Measurements from ENCODE around the gene DUSP15.

The DUSP15 gene

DNA sequence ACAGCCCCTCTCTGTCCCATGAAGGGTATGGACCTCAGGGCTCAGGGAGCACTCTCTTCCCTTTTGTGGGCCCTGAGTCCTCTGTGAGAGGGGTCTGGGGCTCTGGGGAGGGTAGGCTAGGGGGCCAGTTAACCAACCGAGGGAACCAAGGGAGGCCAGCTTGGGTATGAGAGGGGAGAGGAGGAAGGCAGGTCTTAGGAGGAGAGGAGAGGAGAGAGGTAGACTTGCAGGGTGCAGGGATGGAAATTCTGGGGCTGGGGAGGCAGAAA lies 720 bp downstream of the DUSP15 start:
- Histone ChIP-seq H3K4me3 (IDR thresholded peaks at IDR 0.05; ENCODE audit: insufficient read depth, low read depth, low read length) (no peak overlapping the region), H2AFZ (ENCODE audit: low read depth) (peak overlapping the region; percentile 39; the same call in 1 of the 2 replicates), H3K4me2 (peak overlapping the region; percentile 50; the same call in 1 of the 2 replicates), H3K9ac (no peak overlapping the region), H3K27me3 (ENCODE audit: insufficient read depth, low read depth) (peaks cover 64% of the 10 kb centered on the region), H3K79me2 (ENCODE audit: insufficient read depth, low read depth) (no peaks in the 10 kb centered on the region), H4K20me1 (ENCODE audit: insufficient read depth) (no peaks in the 10 kb centered on the region), H3K27ac (no peak overlapping the region), H3K4me1 (ENCODE audit: low read depth, poor library complexity, severe bottlenecking) (peaks cover 3% of the 10 kb centered on the region), H3K36me3 (ENCODE audit: insufficient read depth) (no peaks in the 10 kb centered on the region)
- TF ChIP-seq, protein P1, sequence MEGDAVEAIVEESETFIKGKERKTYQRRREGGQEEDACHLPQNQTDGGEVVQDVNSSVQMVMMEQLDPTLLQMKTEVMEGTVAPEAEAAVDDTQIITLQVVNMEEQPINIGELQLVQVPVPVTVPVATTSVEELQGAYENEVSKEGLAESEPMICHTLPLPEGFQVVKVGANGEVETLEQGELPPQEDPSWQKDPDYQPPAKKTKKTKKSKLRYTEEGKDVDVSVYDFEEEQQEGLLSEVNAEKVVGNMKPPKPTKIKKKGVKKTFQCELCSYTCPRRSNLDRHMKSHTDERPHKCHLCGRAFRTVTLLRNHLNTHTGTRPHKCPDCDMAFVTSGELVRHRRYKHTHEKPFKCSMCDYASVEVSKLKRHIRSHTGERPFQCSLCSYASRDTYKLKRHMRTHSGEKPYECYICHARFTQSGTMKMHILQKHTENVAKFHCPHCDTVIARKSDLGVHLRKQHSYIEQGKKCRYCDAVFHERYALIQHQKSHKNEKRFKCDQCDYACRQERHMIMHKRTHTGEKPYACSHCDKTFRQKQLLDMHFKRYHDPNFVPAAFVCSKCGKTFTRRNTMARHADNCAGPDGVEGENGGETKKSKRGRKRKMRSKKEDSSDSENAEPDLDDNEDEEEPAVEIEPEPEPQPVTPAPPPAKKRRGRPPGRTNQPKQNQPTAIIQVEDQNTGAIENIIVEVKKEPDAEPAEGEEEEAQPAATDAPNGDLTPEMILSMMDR (conservative IDR thresholded peaks at IDR 0.05; ENCODE audit: low read depth, low read length) = no peak

DNA sequence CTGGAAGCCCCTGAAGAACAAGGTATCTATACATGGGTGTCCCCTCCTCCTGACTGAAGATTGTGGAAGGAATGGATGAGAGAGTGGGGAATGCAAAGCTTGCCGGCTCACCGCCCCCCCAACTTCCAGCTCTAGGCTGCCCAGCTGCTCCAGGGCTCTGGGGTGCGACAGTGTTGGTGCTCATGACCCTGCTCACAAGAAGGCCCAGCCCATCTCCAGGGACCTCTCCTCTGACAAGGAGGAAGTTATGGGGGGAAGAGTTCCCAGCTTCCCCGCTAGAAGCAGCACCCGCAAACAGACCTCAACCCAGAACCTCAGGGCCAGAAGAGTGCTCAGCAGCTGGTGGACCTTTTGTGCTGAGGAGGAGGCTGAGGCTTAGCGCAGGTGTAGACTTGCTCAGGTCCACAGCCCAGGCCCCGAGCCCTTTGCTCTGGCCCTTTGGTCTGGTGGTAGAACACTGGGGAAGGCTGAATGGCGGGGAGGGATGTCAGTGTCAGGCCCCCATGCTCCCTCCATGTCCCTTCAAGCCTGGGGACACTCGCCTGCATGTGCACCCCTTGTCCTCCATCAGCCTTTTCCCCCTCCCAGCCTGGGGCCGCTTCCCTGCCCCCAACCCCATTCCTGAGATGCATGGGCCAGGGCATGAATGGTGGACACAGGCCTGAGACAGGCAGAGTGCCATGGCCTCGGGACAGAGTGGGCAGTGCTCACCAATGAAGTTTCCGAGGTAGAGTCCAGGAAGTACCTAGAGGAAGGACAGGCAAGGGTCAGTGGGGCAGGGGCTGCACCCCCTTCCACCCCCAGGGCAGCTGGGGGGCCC lies 1.3 kb downstream of the DUSP15 start:
- TF ChIP-seq, protein P1 (conservative IDR thresholded peaks at IDR 0.05; ENCODE audit: low read depth, low read length) = no peak
- Histone ChIP-seq H3K4me2 (no peak overlapping the region; the same call in 1 of the 2 replicates), H3K36me3 (ENCODE audit: insufficient read depth) (no peaks in the 10 kb centered on the region), H3K9ac (no peak overlapping the region), H4K20me1 (ENCODE audit: insufficient read depth) (no peaks in the 10 kb centered on the region), H2AFZ (ENCODE audit: low read depth) (no peak overlapping the region), H3K4me1 (ENCODE audit: low read depth, poor library complexity, severe bottlenecking) (peaks cover 3% of the 10 kb centered on the region), H3K27ac (no peak overlapping the region), H3K79me2 (ENCODE audit: insufficient read depth, low read depth) (no peaks in the 10 kb centered on the region), H3K4me3 (IDR thresholded peaks at IDR 0.05; ENCODE audit: insufficient read depth, low read depth, low read length) (no peak overlapping the region), H3K27me3 (ENCODE audit: insufficient read depth, low read depth) (peaks cover 64% of the 10 kb centered on the region)

DNA sequence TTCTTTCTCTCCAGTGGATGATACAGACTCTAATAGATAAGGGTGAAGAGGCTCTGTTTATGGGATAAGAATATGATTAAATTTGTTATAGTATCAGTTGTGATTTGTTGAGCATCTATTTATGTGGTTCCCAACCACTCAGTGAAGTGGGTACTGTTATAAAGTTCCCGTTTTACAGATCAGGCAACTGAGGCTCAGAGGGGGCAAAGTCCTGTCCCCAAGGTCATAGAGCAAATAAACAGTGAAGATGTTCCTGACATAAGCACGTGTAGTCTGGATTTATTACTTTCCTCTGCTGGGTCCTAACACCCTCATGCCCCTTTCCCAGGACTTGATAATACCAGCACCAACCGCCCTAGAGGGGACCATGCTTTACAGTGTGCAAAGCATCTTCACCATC lies 4.1 kb downstream of the DUSP15 start:
- H3K4me1 ChIP-seq (ENCODE audit: low read depth, poor library complexity, severe bottlenecking) = peaks cover 3% of the 10 kb centered on the region
- no peak overlapping the region for H2AFZ ChIP-seq (ENCODE audit: low read depth)
- no peaks in the 10 kb centered on the region for H3K79me2 ChIP-seq (ENCODE audit: insufficient read depth, low read depth)
- H3K4me3 ChIP-seq (IDR thresholded peaks at IDR 0.05; ENCODE audit: insufficient read depth, low read depth, low read length) = no peak overlapping the region
- H3K36me3 ChIP-seq (ENCODE audit: insufficient read depth) = no peaks in the 10 kb centered on the region
- TF ChIP-seq, protein P1 (conservative IDR thresholded peaks at IDR 0.05; ENCODE audit: low read depth, low read length) = no peak
- H3K27ac ChIP-seq = no peak overlapping the region
- no peaks in the 10 kb centered on the region for H4K20me1 ChIP-seq (ENCODE audit: insufficient read depth)
- H3K9ac ChIP-seq = no peak overlapping the region
- peaks cover 49% of the 10 kb centered on the region for H3K27me3 ChIP-seq (ENCODE audit: insufficient read depth, low read depth)
- H3K4me2 ChIP-seq = no peak overlapping the region

DNA sequence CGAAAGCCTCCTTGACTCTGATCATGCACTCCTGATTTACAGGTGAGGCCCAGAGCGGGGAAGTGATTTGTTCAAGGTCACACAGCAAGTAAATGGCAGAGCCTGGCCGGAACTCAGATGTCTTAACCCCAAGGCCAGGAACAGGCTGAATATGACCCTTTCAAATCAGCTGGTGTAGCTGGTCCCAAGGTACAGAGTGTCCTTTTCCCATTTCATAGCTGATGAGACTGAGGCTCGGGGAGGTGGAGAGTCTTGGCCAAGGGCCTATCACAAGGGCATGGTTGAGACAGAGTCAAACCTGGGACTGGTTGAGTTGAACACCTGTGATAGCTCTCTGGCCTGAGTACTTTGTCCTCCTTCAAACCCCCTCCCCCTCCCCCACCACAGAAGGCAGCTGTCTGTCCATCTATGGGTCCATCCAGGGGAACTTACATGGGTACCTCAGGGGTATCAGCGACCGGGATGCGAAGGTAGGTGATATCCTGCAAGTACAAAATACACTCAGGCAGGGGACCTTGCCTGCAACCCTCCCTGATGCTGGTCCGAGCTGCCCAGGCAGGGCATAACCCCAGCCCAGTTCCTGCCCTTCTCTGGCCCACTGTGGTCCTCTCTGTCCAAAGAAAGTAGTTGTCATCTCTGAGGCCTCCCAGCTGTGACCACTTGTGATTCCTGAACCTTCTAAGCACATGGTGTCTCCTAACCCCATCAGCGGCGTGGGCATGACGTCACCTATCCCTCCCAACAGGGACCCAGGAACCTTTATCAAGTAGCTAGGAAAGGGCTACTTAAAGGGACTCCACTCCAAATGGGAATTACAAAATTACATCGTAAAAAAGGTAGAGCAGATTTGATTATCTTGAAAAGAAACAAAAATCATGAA lies 5.6 kb downstream of the DUSP15 start:
- no peak overlapping the region for H3K4me2 ChIP-seq
- no peaks in the 10 kb centered on the region for H3K36me3 ChIP-seq (ENCODE audit: insufficient read depth)
- TF ChIP-seq, protein P1 (conservative IDR thresholded peaks at IDR 0.05; ENCODE audit: low read depth, low read length) = no peak
- no peaks in the 10 kb centered on the region for H3K79me2 ChIP-seq (ENCODE audit: insufficient read depth, low read depth)
- H4K20me1 ChIP-seq (ENCODE audit: insufficient read depth) = no peaks in the 10 kb centered on the region
- no peak overlapping the region for H2AFZ ChIP-seq (ENCODE audit: low read depth)
- peaks cover 9% of the 10 kb centered on the region for H3K4me1 ChIP-seq (ENCODE audit: low read depth, poor library complexity, severe bottlenecking)
- H3K27ac ChIP-seq = no peak overlapping the region
- no peak overlapping the region for H3K4me3 ChIP-seq (IDR thresholded peaks at IDR 0.05; ENCODE audit: insufficient read depth, low read depth, low read length)
- peaks cover 49% of the 10 kb centered on the region for H3K27me3 ChIP-seq (ENCODE audit: insufficient read depth, low read depth)
- H3K9ac ChIP-seq = no peak overlapping the region
